T-cell (primary cell): ENCODE measurements around the gene HOXB1. TPM values are rescaled to one million over a fixed set of nuclear protein-coding genes. Genes with fewer than 3 reads are reported as not detected.
A peak's percentile ranks its signal among the peaks of the same experiment; 100 is the strongest.

Experiments used
- ATAC-seq, 4 experiments: fragments of 200-7000 bp in 3 of 4; fragments of 150-1000 bp in 1 of 4; cut with Tn5 transposase; replicated peaks in 1 of 4; 1 replicate in 3 of 4; 2 replicates in 1 of 4; pipeline ENCODE4 v1.10.0; 2021; ENCODE audit warnings: moderate library complexity in 3 of 4, mild to moderate bottlenecking in 2 of 4, moderate number of reproducible peaks in 1 of 4
- CTCF ChIA-PET, 2 donors: fragments of 300-600 bp; sonication (Branson Sonifier 250); formaldehyde crosslinking; loops; one replicate each; lab custom pipeline; 2022; ENCODE audit warnings: antibody characterized with exemption in 2 of 2; lab: Charles Lee
- POLR2A ChIA-PET, 2 donors: fragments of 300-600 bp; sonication (Branson Sonifier 250); formaldehyde crosslinking; loops; one replicate each; lab custom pipeline; 2022; ENCODE audit warnings: antibody characterized with exemption in 2 of 2; lab: Charles Lee
- DNase-seq, 35 experiments: peaks; one replicate each; pipeline versions ENCODE4 v3.0.0 to v3.0.0-alpha.2; 2013 to 2023
- H3K27ac ChIP-seq: one replicate; pipeline ENCODE4 v1.5.1; 2013; ENCODE audit warnings: low read length
- H3K27me3 ChIP-seq, 2 experiments: replicated peaks in 1 of 2; 1 replicate in 1 of 2; 2 replicates in 1 of 2; pipeline versions ENCODE4 v1.6.1 to v1.7.0; 2013; ENCODE audit warnings: low read length in 1 of 2, mixed read lengths in 1 of 2; ENCODE audit not compliant: control insufficient read depth in 2 of 2, insufficient read depth in 2 of 2; ENCODE audit errors: extremely low read depth in 1 of 2
- H3K36me3 ChIP-seq, 2 donors: 1 replicate in 1 of 2; 2 replicates in 1 of 2; pipeline versions ENCODE4 v1.6.1 to v1.7.0; 2013; ENCODE audit warnings: low read length in 1 of 2; ENCODE audit not compliant: control insufficient read depth in 2 of 2, insufficient read depth in 1 of 2; ENCODE audit errors: extremely low read depth in 1 of 2
- H3K4me1 ChIP-seq, 2 experiments: 1 replicate in 1 of 2; 2 replicates in 1 of 2; pipeline versions ENCODE4 v1.6.1 to v1.7.0; 2013; ENCODE audit warnings: low read length in 2 of 2, mixed read lengths in 1 of 2; ENCODE audit not compliant: insufficient read depth in 2 of 2, control insufficient read depth in 1 of 2; ENCODE audit errors: extremely low read depth in 1 of 2
- H3K4me3 ChIP-seq, 2 donors: 1 replicate in 1 of 2; 2 replicates in 1 of 2; pipeline versions ENCODE4 v1.5.1 to v1.7.0; 2013; ENCODE audit warnings: mild to moderate bottlenecking in 2 of 2, low read length in 1 of 2, moderate library complexity in 1 of 2; ENCODE audit not compliant: control insufficient read depth in 1 of 2; ENCODE audit errors: extremely low read depth in 1 of 2
- H3K9me3 ChIP-seq: 2 replicates; pipeline ENCODE4 v1.7.0; 2013
- H3K27ac Mint-ChIP-seq, 2 donors: one replicate each; pipeline ENCODE4 v1.8.0; 2020 to 2021; ENCODE audit warnings: mild to moderate bottlenecking in 2 of 2, mixed read lengths in 2 of 2
- H3K27me3 Mint-ChIP-seq, 2 donors: one replicate each; pipeline ENCODE4 v1.8.0; 2021 to 2022; ENCODE audit warnings: mixed read lengths in 2 of 2
- H3K36me3 Mint-ChIP-seq: one replicate; pipeline ENCODE4 v1.8.0; 2021; ENCODE audit warnings: mixed read lengths
- H3K4me1 Mint-ChIP-seq, 3 donors: one replicate each; pipeline ENCODE4 v1.8.0; 2020 to 2022; ENCODE audit warnings: mixed read lengths in 3 of 3, mild to moderate bottlenecking in 1 of 3
- H3K4me3 Mint-ChIP-seq, 3 donors: one replicate each; pipeline ENCODE4 v1.8.0; 2020 to 2022; ENCODE audit warnings: mild to moderate bottlenecking in 3 of 3, mixed read lengths in 3 of 3, moderate library complexity in 3 of 3
- H3K9me3 Mint-ChIP-seq, 3 donors: one replicate each; pipeline ENCODE4 v1.8.0; 2020 to 2022; ENCODE audit warnings: mixed read lengths in 3 of 3
- WGBS: methylation state at CpG from one replicate; pipeline ENCODE4 v1.1.5; 2013; ENCODE audit warnings: missing lambda C conversion rate; ENCODE audit not compliant: insufficient coverage; 5-methylcytosine and 5-hydroxymethylcytosine counted together
- total RNA-seq, 35 experiments: library from RNA in 6 of 35; stranded (reverse) in 6 of 35; fragments of 120-200 nt in 1 of 35; gene quantifications; one replicate each; pipeline versions ENCODE4 v1.2.1 to v1.2.4 and lab custom pipeline; 2013 to 2026

The HOXB1 gene
- total RNA-seq, 5 donors from 2014 or later (not counting 1 experiment from before 2014, with no cell fraction given) = not detected

DNA sequence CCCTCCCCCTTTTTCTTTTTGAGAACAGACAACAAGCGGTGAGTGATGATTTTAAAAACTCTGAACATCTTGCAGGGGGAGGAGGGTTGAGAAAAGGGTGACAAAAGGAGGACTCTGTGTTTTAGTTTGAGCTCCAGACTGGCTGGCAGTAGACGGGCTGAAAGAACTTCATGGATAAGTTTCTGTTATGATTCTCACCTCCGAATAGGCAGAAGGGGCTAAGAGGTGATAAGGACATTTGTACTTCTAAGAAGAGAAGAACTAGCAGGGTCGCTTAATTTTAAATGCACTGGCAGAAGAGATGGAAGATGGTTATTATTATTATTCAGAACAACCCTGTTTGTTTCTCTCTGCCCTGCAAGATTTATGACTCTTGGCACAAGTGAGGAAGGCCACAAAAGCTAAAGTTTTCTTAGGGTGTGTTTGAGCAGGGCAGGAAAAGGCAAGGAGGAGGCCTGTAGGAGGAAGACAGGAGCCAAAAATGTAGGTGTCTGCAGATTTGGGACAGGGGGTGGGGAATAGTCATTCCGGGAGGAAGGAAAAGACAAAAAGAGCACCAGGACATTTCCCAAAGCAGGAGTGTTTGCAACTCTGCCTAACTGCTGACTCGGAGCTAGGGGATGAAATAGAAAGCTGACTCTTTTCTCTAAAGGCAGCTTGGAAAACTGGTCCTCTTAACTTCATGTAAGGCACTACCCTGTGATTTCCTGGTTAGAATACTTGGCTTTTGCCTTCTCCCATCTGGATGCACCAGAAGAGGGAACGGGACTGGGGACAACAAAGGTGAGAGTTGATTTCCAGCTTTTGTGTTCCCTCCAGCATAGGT, 26.0 kb upstream of the HOXB1 start:
- Histone ChIP-seq H3K27ac (no peak overlapping the region), H3K36me3 (no peaks in the 10 kb centered on the region), H3K9me3 (no peaks in the 10 kb centered on the region), H3K27me3 (peaks cover 0 to 37% of the 10 kb centered on the region in 2 experiments), H3K4me1 (peaks cover 2 to 16% of the 10 kb centered on the region in 2 experiments), H3K4me3 (no peak overlapping the region)
- DNase-seq (no peak), ATAC-seq (no peak)
- no peaks in the 10 kb centered on the region for H3K9me3 Mint-ChIP-seq
- peaks cover 11 to 24% (median 17%) of the 10 kb centered on the region in 3 donors for H3K4me1 Mint-ChIP-seq
- POLR2A ChIA-PET = interaction anchor here in 1 of 2 donors (0.5 to 0.7 kb wide), 2 partner anchors 102 to 1930 kb away, joined by 3 to 5 read pairs; no protein-coding TSS in a partner anchor
- peaks cover 15 to 18% of the 10 kb centered on the region in 2 donors for H3K27me3 Mint-ChIP-seq
- H3K36me3 Mint-ChIP-seq = peaks cover 5% of the 10 kb centered on the region
- 92% methylated on average over 3 of the region's 7 CpGs for WGBS
- H3K27ac Mint-ChIP-seq = no peak overlapping the region
- H3K4me3 Mint-ChIP-seq = peak overlapping the region in 2 of 3 donors; percentile 21 to 90
- CTCF ChIA-PET = interaction anchor here (0.6 to 0.7 kb wide), 2 partner anchors 37 to 68 kb away, joined by 3 to 4 read pairs; partner anchors contain the start of gene HOXB5 (in 1 of the 2)

DNA sequence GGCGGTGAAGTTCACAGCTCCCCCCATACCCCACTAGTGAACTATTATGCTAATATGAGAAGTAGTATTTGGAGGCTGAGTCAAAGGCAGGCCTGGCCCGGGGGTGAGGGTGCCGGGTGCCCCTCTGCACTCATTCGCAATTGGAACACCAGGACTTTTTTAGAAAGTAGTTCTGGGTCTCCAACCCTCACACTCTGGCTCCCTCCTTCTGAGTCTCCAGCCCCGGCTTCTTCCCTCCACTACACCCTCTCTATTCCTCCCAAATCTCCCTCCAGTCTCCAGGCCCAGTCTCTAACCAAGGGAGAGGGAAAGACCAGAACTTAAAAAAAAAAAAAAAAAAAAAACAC, 25.4 kb upstream of the HOXB1 start:
- Mint-ChIP-seq H3K4me3 (peak overlapping the region in 1 of 3 donors; percentile 90), H3K4me1 (peaks cover 9 to 21% (median 17%) of the 10 kb centered on the region in 3 donors), H3K36me3 (peaks cover 5% of the 10 kb centered on the region), H3K27me3 (peaks cover 15 to 18% of the 10 kb centered on the region in 2 donors), H3K27ac (no peak overlapping the region), H3K9me3 (no peaks in the 10 kb centered on the region)
- Histone ChIP-seq H3K27me3 (peaks cover 0 to 35% of the 10 kb centered on the region in 2 experiments), H3K36me3 (no peaks in the 10 kb centered on the region), H3K27ac (no peak overlapping the region), H3K4me1 (peaks cover 0 to 11% of the 10 kb centered on the region in 2 experiments), H3K9me3 (no peaks in the 10 kb centered on the region), H3K4me3 (peak overlapping the region in 1 of 2 donors; percentile 62)
- ATAC-seq = no peak
- CTCF ChIA-PET = interaction anchor here (0.6 to 0.9 kb wide), 4 partner anchors 32 to 194 kb away, joined by 3 to 5 read pairs (median 4); partner anchors contain the start of gene HOXB5 (in 1 of the 2)
- POLR2A ChIA-PET = interaction anchor here in 1 of 2 donors (0.7 kb wide), 1 partner anchor 102 kb away, joined by 5 read pairs; no protein-coding TSS in a partner anchor
- no peak for DNase-seq
- WGBS = 89% methylated on average over 2 of the region's 5 CpGs

DNA sequence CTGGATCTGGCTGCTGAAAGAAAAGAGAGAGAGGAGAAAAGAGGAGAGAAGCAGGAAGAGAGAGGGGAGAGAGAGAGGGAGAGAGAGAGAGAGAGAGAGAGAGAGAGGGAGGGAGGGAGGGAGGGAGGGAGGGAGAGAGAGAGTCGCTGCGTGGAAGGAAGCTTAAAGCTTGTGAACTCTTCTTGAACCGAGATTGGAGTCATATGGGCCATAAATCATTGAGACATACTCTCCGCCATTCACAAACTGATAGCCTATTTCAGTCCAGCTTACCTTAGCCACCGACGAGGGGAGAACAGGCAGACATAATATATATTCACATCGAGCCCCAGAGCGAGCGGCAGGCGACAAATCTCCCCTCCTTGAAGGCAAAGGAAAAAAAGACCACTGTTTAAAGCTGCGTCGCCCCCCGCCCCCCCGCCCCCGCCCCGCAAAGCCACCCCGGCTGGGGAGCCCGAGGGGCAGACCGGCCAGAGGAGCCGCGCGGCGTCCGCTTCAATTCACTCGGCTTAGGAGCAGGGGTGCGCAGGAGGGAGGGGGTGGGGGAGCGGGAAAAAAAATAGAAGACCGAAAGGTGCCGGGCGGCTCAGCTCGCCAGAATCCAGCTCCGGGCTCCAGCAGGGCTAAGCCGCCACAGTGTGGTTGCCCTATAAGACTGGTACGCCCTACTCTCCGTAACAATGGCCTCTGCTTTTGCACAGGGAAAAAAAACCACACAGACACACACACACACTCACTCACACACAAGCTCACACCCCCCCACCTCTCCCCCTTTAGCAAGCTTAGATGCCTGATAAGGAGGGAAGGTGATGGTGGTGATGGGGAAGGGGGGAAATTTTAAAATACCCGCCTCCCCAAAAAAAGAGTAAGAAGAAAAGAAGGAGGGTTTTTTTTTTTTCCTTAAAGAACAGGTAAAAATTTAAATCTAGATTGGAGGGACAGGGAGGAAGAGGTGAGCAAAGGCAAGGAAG, 24.7 kb upstream of the HOXB1 start:
- ATAC-seq (peak; percentile 60 to 71 (median 65)), DNase-seq (peak in 1 of 35 experiments; percentile 46)
- H3K4me3 Mint-ChIP-seq = peak overlapping the region; percentile 80 to 90 (median 87)
- peaks cover 9 to 20% (median 17%) of the 10 kb centered on the region in 3 donors for H3K4me1 Mint-ChIP-seq
- Histone ChIP-seq H3K4me1 (peaks cover 0 to 9% of the 10 kb centered on the region in 2 experiments), H3K4me3 (peak overlapping the region; percentile 21 to 62), H3K9me3 (no peaks in the 10 kb centered on the region), H3K27me3 (peaks cover 0 to 35% of the 10 kb centered on the region in 2 experiments), H3K27ac (no peak overlapping the region), H3K36me3 (peaks cover 0 to 3% of the 10 kb centered on the region in 2 donors)
- peak overlapping the region in 1 of 2 donors; percentile 71 for H3K27ac Mint-ChIP-seq
- H3K9me3 Mint-ChIP-seq = no peaks in the 10 kb centered on the region
- peaks cover 15 to 18% of the 10 kb centered on the region in 2 donors for H3K27me3 Mint-ChIP-seq
- H3K36me3 Mint-ChIP-seq = peaks cover 5% of the 10 kb centered on the region
- ChIA-PET POLR2A (interaction anchor here (0.7 kb wide), 2 partner anchors 48 to 103 kb away, joined by 4 to 5 read pairs; no protein-coding TSS in a partner anchor), CTCF (interaction anchor here (0.6 to 0.9 kb wide), 4 partner anchors 33 to 193 kb away, joined by 3 to 7 read pairs (median 4); partner anchors contain the start of gene HOXB5 (in 1 of the 2))
- WGBS = 11% methylated on average over 9 of the region's 36 CpGs

DNA sequence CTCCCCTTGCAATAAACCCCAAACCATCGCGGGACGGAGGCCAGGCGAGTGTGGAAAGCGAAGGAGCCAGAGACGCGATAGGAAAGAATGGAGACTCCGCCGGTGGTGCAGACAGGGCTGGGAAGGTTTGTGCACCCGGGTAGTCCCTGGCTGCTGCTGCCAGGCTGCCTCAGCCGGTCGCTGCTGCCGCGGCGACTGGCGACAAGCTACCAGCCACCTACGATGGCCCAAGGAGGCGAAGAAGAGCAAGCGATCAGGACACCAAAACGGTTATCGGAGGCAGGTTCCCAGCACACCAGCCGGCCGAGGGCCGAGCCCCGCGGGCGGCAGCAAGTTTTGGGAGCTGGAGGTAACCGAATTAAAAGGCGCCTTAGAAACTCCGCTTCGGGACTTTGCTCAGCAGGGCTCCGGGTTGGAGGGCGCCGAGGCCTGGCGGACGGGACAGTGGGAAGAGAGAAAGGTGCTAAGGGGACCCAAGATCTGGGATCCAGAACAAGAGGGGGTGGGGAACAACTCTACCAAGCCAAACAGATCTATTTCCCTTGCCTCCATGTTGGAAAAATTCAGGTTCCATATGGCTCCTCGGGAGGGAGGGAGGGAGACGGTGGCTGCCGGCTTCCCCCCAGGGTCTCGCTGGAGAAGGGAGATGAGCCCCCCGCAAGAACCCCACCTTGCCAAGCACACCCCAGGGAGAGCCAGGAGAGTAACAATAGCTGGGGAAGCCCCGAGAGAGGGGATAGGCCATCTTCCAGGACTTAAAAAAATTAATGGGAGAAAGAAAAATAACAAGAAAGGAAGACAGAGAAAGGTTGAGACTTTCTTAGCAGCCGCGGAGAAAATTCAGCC, 23.8 kb upstream of the HOXB1 start:
- H3K27ac Mint-ChIP-seq = peak overlapping the region in 1 of 2 donors; percentile 71
- Histone ChIP-seq H3K4me1 (peaks cover 0 to 9% of the 10 kb centered on the region in 2 experiments), H3K36me3 (peaks cover 0 to 11% of the 10 kb centered on the region in 2 donors), H3K4me3 (no peak overlapping the region), H3K27ac (no peak overlapping the region), H3K27me3 (peaks cover 0 to 34% of the 10 kb centered on the region in 2 experiments), H3K9me3 (no peaks in the 10 kb centered on the region)
- peak overlapping the region in 2 of 3 donors; percentile 87 to 90 for H3K4me3 Mint-ChIP-seq
- 91% methylated on average over 28 of the region's 44 CpGs for WGBS
- peaks cover 15 to 18% of the 10 kb centered on the region in 2 donors for H3K27me3 Mint-ChIP-seq
- POLR2A ChIA-PET = interaction anchor here in 1 of 2 donors (0.6 kb wide), 1 partner anchor 20 kb away, joined by 6 read pairs; no protein-coding TSS in a partner anchor
- no peaks in the 10 kb centered on the region for H3K9me3 Mint-ChIP-seq
- DNase-seq (no peak), ATAC-seq (no peak)
- CTCF ChIA-PET = no interaction called here
- peaks cover 9 to 20% (median 17%) of the 10 kb centered on the region in 3 donors for H3K4me1 Mint-ChIP-seq
- H3K36me3 Mint-ChIP-seq = peaks cover 5% of the 10 kb centered on the region

DNA sequence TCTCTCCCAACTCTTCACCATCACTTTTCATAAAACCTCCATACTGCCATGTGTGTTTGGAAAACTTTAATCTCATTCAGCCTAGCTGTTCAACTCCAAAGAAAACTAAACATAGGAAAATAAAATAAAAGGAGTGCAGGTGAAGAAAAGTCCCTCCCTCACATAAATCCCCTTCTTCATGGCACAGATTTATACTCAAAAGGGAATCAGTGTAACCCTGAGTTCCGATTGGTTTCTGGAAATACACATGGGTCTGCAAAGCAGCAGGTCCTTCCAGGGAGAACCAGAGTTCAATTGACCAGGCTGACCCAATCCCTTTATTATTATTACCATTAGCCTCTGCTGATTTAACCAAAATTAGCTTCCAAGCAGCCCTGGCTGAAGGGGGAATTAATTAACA, 23.0 kb upstream of the HOXB1 start:
- Histone ChIP-seq H3K27ac (no peak overlapping the region), H3K36me3 (peaks cover 0 to 11% of the 10 kb centered on the region in 2 donors), H3K4me3 (no peak overlapping the region), H3K4me1 (peaks cover 5 to 13% of the 10 kb centered on the region in 2 experiments), H3K27me3 (peaks cover 0 to 30% of the 10 kb centered on the region in 2 experiments), H3K9me3 (no peaks in the 10 kb centered on the region)
- no peak for ATAC-seq
- POLR2A ChIA-PET = interaction anchor here in 1 of 2 donors (0.7 kb wide), 1 partner anchor 13 kb away, joined by 3 read pairs; no protein-coding TSS in a partner anchor
- Mint-ChIP-seq H3K9me3 (no peaks in the 10 kb centered on the region), H3K27ac (no peak overlapping the region), H3K4me1 (peaks cover 9 to 22% (median 17%) of the 10 kb centered on the region in 3 donors), H3K36me3 (peaks cover 5% of the 10 kb centered on the region), H3K4me3 (peak overlapping the region in 1 of 3 donors; percentile 90), H3K27me3 (peaks cover 15% of the 10 kb centered on the region in 2 donors)
- CTCF ChIA-PET = no interaction called here
- WGBS = 100% methylated on average over 1 of the region's 1 CpG
- DNase-seq = no peak
